NCI-H748 treated with DMSO at 0.1 percent for 48 hours (cell line): ENCODE data around the gene SESN3.
"Not testable (repeated sequence)": the region's sequence is repeated elsewhere in the genome, so short reads cannot be mapped to it uniquely, and the experiment has no call there.

Source experiments
- DNase-seq: peaks from one replicate; lab custom pipeline; 2025; lab: John Stamatoyannopoulos, UW

Gene SESN3

DNA sequence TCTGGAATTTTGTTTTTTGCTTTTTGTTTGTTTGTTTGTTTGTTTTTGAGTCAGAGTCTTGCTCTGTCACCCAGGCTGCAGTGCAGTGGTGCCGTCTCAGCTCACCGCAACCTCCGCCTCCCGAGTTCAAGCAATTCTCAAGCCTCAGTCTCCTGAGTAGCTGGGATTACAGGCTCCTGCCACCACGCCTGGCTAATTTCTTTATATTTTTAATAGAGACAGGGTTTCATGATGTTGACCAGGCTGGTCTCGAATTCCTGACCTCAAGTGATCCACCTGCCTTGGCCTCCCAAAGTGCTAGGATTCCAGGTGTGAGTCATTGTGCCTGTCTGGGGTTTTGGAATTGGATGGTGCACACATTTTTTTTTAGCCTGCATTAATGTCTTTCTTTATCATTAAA, 20.9 kb upstream of the SESN3 start:
- not testable (repeated sequence) for DNase-seq

DNA sequence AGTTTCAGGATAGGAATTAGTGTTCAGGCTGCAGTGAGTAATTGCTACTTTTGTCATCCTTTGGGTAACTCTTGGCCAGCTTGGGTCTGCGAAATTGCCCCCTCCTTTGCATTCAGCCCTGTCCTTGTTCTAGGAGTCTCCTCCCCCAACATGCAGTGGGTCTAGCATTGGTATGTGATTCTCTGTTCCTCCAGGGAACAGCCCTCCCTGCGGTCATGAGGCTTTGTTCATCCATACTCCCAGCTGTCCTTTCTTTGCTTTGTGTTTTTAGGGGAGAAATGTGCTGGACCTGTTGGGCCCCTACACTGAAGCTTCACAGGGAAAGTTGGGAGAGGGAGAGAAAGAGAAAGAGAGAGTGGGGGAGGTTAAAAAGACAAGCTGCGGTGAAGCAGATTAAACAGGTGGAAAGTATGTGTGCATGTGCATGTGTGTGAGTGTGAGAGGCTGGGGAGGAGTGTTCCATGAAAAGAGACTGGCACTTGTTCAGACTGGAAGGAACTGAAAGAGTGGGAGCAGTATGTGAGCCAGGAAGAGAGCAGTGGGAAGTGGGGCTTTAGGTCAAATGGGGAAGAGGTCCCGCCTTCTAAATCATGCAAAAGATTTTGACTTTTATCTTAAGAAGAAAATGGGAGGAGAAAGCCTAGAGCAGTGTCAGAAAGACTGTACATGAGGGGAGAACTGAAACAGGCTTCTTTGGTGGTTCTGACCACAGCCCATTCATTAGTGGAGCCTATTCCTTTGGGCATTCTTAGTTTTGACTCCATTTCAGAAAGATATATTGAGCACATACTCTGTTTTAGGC, 17.9 kb upstream of the SESN3 start:
- DNase-seq: no peak

DNA sequence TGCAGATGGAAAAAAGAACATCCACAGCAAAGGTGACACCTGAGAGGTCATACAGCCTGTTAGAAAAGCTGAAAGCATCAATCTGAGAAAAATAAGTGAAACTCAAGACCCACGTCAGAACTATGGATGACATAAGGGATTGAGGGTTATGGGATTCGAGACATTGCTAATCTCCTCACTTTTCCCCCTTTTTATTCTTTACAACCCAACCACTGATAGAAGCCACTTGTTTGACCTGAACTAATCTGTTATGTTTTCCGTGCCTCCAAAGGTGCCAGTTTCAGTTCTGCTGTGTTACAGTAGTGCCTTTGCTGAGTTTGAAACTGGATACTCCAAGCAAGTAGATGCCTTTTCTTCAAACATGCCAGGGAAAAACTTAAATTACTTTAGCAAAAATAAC, 16.9 kb upstream of the SESN3 start:
- DNase-seq: no peak

- DNase-seq: no peak
Observed at GRCh38 chr11:95247127-95247684, 16.2 kb upstream of the SESN3 start.

- DNase-seq: no peak
Observed at GRCh38 chr11:95245581-95245980, 14.6 kb upstream of the SESN3 start.

- no peak for DNase-seq
Observed at GRCh38 chr11:95245038-95245437, 14.0 kb upstream of the SESN3 start.

- DNase-seq: no peak
Observed at GRCh38 chr11:95243673-95244072, 12.7 kb upstream of the SESN3 start.

GRCh38 chr11:95242845-95243605, 12.0 kb upstream of the SESN3 start:
- no peak for DNase-seq

DNA sequence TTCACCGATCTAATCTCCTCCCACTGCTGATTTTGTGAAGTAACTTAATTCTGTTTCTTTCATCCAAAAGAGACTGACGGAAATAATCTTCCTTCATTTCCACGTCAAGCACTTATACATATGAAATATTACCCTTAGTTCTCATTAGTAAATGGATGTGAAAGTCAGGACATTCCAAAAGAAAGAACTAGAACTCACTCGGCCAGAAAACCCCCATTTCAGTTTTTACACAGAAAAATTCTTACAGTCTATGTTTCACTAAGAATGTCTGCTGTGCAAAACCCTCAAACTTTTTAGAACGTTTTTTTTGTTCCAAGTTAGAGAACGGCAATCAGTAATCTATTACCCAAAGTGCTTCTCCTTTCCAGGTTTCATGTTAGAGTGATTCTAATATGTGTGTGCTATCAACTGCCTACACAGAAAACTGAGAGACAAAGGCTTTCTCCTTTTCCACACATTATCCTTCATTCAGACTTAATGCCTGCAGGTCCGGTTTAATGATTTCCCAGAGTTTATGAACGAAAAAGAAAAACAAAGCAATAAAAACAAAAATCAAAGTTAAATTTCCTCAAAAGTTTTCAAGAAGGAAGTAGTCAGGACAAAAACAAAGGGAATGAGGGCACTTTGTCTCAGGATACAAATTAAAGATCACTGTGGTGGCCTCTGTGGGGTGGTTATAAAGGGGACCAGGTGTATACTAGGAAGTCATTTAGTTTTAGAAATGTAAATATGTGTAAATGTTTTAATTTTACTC, 11.3 kb upstream of the SESN3 start:
- DNase-seq: no peak

- DNase-seq: no peak
Observed at GRCh38 chr11:95241681-95242081, 10.7 kb upstream of the SESN3 start.

GRCh38 chr11:95239871-95240649, 9.1 kb upstream of the SESN3 start:
- no peak for DNase-seq

DNA sequence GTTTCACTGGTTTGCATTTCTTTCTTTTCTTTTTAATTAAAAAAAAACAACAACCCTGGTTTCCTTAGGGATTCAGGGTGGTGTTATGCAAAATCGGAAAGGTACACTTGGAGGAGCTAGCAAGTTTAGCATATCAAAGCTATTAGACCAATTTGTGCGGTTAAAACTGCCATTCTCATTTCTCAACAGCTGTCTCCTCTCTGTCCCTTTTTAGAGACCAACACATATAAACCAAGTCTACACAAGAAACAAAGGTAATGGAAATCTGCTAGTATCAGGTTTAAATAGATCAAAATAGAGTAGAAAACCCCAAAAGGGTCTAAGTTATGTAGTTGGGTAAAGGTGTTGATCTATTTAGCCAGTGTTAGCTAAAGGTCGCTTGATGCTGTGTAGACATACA, 1.7 kb upstream of the SESN3 start:
- no peak for DNase-seq

DNA sequence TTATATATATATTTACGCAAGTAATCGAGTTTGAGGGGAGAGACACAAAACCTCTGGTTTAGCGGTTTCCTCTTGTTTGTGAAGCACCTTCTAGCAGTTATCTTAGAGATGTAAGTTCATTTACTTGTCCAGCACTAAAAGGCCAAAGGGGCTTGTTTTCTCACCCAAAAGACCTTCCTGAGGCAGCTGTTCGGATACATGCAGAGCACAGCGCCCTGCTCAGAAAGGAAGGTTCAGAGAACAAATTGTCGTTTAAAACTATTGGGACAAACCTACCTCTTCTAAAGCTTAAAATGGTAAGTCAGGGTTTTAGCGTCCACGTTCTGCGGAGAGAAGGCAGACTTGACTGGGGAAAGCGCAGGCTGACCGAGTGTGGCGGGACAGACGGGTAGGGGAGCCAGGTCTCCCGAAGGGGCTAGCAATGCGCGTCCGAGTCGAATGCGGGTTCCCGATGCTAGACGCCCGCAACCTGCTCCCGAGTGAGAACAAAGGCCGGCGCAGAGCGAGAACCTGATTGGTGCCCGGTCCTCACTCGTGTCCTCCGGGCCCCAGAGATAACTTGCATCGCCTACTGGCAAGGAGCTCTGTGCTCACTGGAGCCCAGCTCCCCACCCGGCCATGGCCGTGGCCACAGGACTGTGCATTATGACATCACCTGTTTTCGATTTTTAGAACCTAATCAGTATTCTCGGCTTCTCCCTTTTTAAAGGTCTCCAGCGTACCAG, 1.0 kb upstream of the SESN3 start:
- DNase-seq: peak; percentile 55

DNA sequence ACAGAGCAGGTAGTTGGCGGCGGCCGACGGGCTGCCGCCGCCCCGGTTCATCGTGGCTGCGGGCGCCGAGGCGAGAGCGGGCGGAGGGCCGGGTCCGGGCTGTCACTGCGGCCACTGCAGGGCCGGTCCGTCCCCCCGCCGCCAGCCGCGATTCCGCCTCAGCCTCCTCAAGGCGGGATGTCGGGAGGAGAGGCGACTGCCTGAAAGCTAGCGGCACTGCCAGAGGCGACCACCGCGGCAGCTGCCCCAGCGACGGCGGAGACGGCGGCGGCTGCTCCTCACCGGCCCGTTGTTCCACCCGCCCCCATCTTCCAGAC, 234 bp downstream of the SESN3 start:
- no peak for DNase-seq

DNA sequence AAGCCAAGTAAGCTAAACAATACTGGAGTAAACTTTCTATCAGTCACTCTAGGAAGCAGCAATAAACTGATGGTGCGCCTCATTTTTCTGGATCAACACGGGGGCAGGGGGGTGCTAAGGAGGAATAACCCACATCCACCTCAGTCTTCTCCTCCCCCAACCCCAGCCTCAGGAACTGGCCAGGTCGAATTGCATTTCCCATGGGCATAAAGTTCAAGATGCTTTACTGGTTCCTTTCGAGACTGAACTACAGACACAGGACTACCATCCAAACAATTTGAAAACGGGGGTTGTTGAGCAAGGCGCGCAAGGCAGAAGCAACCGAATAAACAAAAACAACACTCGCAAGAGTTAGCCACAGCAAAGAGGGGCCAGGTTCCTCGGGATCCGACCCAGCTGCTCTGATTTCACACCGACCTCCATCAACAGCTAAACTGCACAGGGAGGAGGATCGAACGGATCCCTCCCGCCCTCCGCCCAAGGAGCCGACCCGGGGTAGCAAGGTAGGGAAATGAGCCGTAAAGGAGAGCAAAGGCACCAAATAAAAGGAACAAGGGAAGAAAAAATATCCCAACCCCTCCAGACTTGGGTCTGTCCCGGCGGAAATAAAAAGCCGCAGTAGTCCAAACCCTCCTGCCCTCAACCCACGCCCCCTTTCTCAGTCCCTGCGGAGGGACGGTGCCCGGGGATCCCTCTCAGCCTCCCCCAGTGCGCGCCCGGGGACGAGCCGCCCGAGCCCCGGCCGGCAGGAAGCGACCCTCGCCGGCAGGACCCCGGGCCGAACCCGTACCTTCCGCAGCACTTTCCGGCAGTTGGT, 801 bp downstream of the SESN3 start:
- no peak for DNase-seq

DNA sequence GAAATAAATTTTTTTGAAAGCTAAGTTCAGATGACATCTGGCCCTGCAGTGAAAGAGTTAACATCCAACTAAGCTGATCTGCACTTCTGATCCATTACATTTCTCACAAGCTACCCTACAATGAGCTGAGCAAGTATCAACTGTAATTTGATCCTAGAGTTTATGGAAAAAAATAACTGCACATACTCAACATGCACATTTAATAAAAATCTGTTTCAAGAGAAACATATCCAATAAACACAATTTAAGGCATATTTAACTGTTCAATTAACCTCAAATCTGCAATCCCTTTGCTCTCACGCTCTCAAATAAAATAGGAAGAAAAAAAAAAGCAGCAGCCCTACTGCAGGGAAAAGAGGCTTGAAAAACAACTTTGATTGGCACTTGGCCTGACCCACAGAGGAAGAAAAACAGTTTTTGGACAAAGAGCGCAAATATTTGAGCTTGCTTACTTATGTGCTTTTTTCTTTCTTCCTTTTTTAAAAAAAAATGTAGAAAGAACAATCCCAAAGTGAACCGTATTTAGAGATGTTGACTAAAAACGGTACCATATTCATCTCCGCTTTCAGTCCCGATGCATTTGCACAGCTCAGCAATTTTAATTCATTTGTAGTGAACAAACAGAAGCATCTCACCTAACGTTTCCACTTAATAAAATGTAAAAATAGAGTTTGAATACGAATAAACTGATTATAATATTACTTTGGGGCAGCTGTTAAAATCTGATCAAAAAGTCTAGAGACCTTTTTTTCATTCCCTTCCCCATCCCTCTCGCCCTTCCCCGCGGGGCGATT, 1.6 kb downstream of the SESN3 start:
- no peak for DNase-seq

GRCh38 chr11:95228081-95228749, 2.8 kb downstream of the SESN3 start:
- no peak for DNase-seq

DNA sequence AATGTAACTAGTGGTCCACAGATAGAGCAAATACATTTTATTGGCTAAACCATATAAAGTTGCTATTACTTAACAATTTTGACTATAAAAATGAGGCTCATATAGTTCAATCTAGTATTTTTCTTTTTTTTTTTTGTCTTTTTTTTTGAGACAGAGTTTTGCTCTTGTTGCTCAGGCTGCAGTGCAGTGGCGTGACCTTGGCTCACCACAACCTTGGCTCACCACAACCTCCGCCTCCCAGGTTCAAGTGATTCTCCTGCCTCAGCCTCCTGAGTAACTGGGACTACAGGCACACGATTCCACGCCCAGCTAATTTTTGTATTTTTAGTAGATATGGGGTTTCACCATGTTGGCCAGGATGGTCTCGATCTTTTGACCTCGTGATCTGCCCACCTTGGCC, 3.9 kb downstream of the SESN3 start:
- not testable (repeated sequence) for DNase-seq

GRCh38 chr11:95222817-95223216, 8.2 kb downstream of the SESN3 start:
- DNase-seq: no peak
